Thymus (tissue), 11 donors: ENCODE measurements around the gene NDOR1. TPM values are rescaled to one million over a fixed set of nuclear protein-coding genes. Genes with fewer than 3 reads are reported as not detected.

ENCODE experiments used
- DNase-seq, 9 donors: peaks; one replicate each; pipeline ENCODE4 v3.0.0-alpha.2; 2013; ENCODE audit warnings: low spot score in 9 of 9, low read depth in 6 of 9, missing footprints in 1 of 9
- H3K27ac ChIP-seq, 2 donors: one replicate each; pipeline ENCODE4 v1.5.1; 2013; ENCODE audit warnings: control low read depth in 1 of 2, low read depth in 1 of 2, low read length in 1 of 2, mild to moderate bottlenecking in 1 of 2, moderate library complexity in 1 of 2
- H3K27me3 ChIP-seq, 2 donors: one replicate each; pipeline ENCODE4 v1.5.1; 2013; ENCODE audit warnings: low read length in 1 of 2; ENCODE audit not compliant: control insufficient read depth in 2 of 2, insufficient read depth in 1 of 2
- H3K36me3 ChIP-seq, 2 donors: one replicate each; pipeline ENCODE4 v1.5.1; 2013; ENCODE audit warnings: low read length in 1 of 2, mild to moderate bottlenecking in 1 of 2, moderate library complexity in 1 of 2; ENCODE audit not compliant: control insufficient read depth in 2 of 2, insufficient read depth in 2 of 2
- H3K4me1 ChIP-seq, 2 donors: one replicate each; pipeline ENCODE4 v1.5.1; 2013; ENCODE audit warnings: low read length in 2 of 2; ENCODE audit not compliant: control insufficient read depth in 2 of 2, insufficient read depth in 2 of 2
- H3K4me3 ChIP-seq, 2 donors: one replicate each; pipeline ENCODE4 v1.5.1; 2013; ENCODE audit warnings: low read length in 2 of 2, control low read depth in 1 of 2, mild to moderate bottlenecking in 1 of 2
- H3K9me3 ChIP-seq, 2 donors: one replicate each; pipeline ENCODE4 v1.5.1; 2013; ENCODE audit warnings: low read length in 1 of 2, mild to moderate bottlenecking in 1 of 2; ENCODE audit not compliant: control insufficient read depth in 2 of 2, insufficient read depth in 1 of 2
- WGBS: extraction: QIAGEN DNeasy Blood & Tissue Kit; methylation state at CpG from one replicate; pipeline ENCODE4 v1.1.7; 2013; 5-methylcytosine and 5-hydroxymethylcytosine counted together
- polyA plus RNA-seq: library from polyadenylated mRNA; stranded (reverse); fragments of 200-250 nt; gene quantifications from one replicate; pipeline ENCODE4 v1.2.3, GENCODE V29; 2013
- total RNA-seq: library from RNA; stranded (reverse); fragments of 120-200 nt; gene quantifications from one replicate; pipeline ENCODE4 v1.2.4, GENCODE V29; 2013
- donor health status: healthy.

NDOR1 gene
- total and polyA plus RNA-seq, 2 donors = 4.7 to 20.4 TPM

GRCh38 chr9:137251490-137252268 lies 46.2 kb downstream of the NDOR1 start:
- DNase-seq = no peak
- Histone ChIP-seq H3K27me3 (peaks cover 7 to 33% of the 10 kb centered on the region in 2 donors), H3K27ac (no peak overlapping the region), H3K9me3 (peaks cover 0 to 4% of the 10 kb centered on the region in 2 donors), H3K4me1 (peaks cover 7 to 21% of the 10 kb centered on the region in 2 donors), H3K4me3 (no peak overlapping the region), H3K36me3 (peaks cover 1% of the 10 kb centered on the region in 2 donors)
- 96% methylated on average over 22 of the region's 22 CpGs for whole genome bisulfite sequencing

GRCh38 chr9:137252555-137253506 lies 47.3 kb downstream of the NDOR1 start:
- Histone ChIP-seq H3K36me3 (peaks cover 6% of the 10 kb centered on the region in 2 donors), H3K27me3 (peaks cover 7 to 33% of the 10 kb centered on the region in 2 donors), H3K9me3 (peaks cover 0 to 4% of the 10 kb centered on the region in 2 donors), H3K4me3 (no peak overlapping the region), H3K27ac (no peak overlapping the region), H3K4me1 (peaks cover 7 to 22% of the 10 kb centered on the region in 2 donors)
- DNase-seq = peak in 1 of 9 donors; percentile 39
- 90% methylated on average over 35 of the region's 35 CpGs for WGBS

GRCh38 chr9:137253717-137254623 lies 48.5 kb downstream of the NDOR1 start:
- WGBS = 93% methylated on average over 21 of the region's 21 CpGs
- peaks cover 0 to 4% of the 10 kb centered on the region in 2 donors for H3K9me3 ChIP-seq
- peak overlapping the region; percentile 69 to 98 for H3K4me3 ChIP-seq
- no peak overlapping the region for H3K27ac ChIP-seq
- no peak for DNase-seq
- H3K36me3 ChIP-seq = peaks cover 13 to 14% of the 10 kb centered on the region in 2 donors
- H3K4me1 ChIP-seq = peaks cover 7 to 22% of the 10 kb centered on the region in 2 donors
- H3K27me3 ChIP-seq = peaks cover 7 to 33% of the 10 kb centered on the region in 2 donors

GRCh38 chr9:137254624-137255447 lies 49.3 kb downstream of the NDOR1 start, which contains the start of gene NELFB:
Gene NELFB (plus strand): TSS chr9:137255327.
- Histone ChIP-seq H3K4me1 (peaks cover 7 to 22% of the 10 kb centered on the region in 2 donors), H3K4me3 (peak within 1 kb of the TSS; percentile 75 to 98), H3K9me3 (peaks cover 0 to 4% of the 10 kb centered on the region in 2 donors), H3K27ac (peak within 1 kb of the TSS in 1 of 2 donors; percentile 48), H3K27me3 (peaks cover 7 to 28% of the 10 kb centered on the region in 2 donors), H3K36me3 (peaks cover 18 to 19% of the 10 kb centered on the region in 2 donors)
- 3% methylated on average over 105 of the region's 105 CpGs for WGBS
- peak; percentile 61 to 94 (median 87) for DNase-seq

- H3K27ac ChIP-seq = peak overlapping the region in 1 of 2 donors; percentile 38
- H3K27me3 ChIP-seq = peaks cover 7 to 23% of the 10 kb centered on the region in 2 donors
- peak in 1 of 9 donors; percentile 55 for DNase-seq
- WGBS = 4% methylated on average over 51 of the region's 51 CpGs
- peak overlapping the region; percentile 75 to 98 for H3K4me3 ChIP-seq
- peaks cover 7 to 22% of the 10 kb centered on the region in 2 donors for H3K4me1 ChIP-seq
- H3K9me3 ChIP-seq = peaks cover 0 to 4% of the 10 kb centered on the region in 2 donors
- H3K36me3 ChIP-seq = peaks cover 18 to 19% of the 10 kb centered on the region in 2 donors
These were observed 50.1 kb downstream of the NDOR1 start for GRCh38 chr9:137255448-137256114.

- Histone ChIP-seq H3K4me3 (peak overlapping the region in 1 of 2 donors; percentile 75), H3K36me3 (peaks cover 18 to 19% of the 10 kb centered on the region in 2 donors), H3K27me3 (peaks cover 7 to 21% of the 10 kb centered on the region in 2 donors), H3K27ac (no peak overlapping the region), H3K4me1 (peaks cover 7 to 22% of the 10 kb centered on the region in 2 donors), H3K9me3 (peaks cover 0 to 4% of the 10 kb centered on the region in 2 donors)
- WGBS = 97% methylated on average over 15 of the region's 15 CpGs
- DNase-seq = no peak
These were observed 50.9 kb downstream of the NDOR1 start for GRCh38 chr9:137256362-137256761.

- peaks cover 7 to 22% of the 10 kb centered on the region in 2 donors for H3K4me1 ChIP-seq
- H3K27me3 ChIP-seq = peaks cover 7 to 18% of the 10 kb centered on the region in 2 donors
- DNase-seq = no peak
- H3K4me3 ChIP-seq = no peak overlapping the region
- peaks cover 18 to 19% of the 10 kb centered on the region in 2 donors for H3K36me3 ChIP-seq
- peaks cover 0 to 4% of the 10 kb centered on the region in 2 donors for H3K9me3 ChIP-seq
- H3K27ac ChIP-seq = no peak overlapping the region
- 97% methylated on average over 15 of the region's 15 CpGs for WGBS
These were observed 51.4 kb downstream of the NDOR1 start for GRCh38 chr9:137256856-137257255.
